ENCODE results near the gene APLP2. TPM values are rescaled to one million over a fixed set of nuclear protein-coding genes. Genes with fewer than 3 reads are reported as not detected.
A peak's percentile ranks its signal among the peaks of the same experiment; 100 is the strongest.

APLP2 gene
- total RNA-seq, 1 experiment from 2014 or later: 345 TPM

DNA sequence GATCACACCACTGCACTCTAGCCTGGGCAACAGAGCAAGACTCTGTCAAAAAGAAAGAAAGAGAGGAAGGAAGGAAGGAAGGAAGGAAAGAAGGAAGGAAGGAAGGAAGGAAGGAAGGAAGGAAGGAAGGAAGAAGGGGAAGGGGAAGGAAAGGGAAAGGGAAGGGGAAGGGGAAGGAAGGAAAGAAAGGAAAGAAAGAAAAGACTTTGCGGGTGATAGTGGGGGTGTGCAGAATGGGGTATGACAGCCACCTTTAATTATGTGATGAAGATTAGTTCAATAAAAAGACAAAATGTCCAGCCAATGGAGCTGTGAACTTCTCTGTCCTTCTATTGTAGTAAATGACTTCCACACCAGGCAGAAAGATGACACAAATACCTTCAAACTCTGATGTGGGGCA is 8.7 kb upstream of the APLP2 start:
- no peak for ATAC-seq
- Histone ChIP-seq H3K4me2 (ENCODE audit: low read length) (no peak overlapping the region), H3F3A (ENCODE audit: low read length, unreplicated experiment) (no peaks in the 10 kb centered on the region), H3K36me3 (ENCODE audit: low read depth, low read length) (no peaks in the 10 kb centered on the region), H3K79me2 (ENCODE audit: low read length) (no peaks in the 10 kb centered on the region), H3K4me1 (ENCODE audit: insufficient read depth, low read length) (peaks cover 8% of the 10 kb centered on the region), H3K27me3 (ENCODE audit: low read length) (no peaks in the 10 kb centered on the region), H4K20me1 (ENCODE audit: low read length) (no peaks in the 10 kb centered on the region), H3K9ac (ENCODE audit: low read length) (no peak overlapping the region), H3K9me3 (ENCODE audit: low read length) (no peaks in the 10 kb centered on the region), H3K4me3 (ENCODE audit: low read length) (no peak overlapping the region), H3K9me2 (replicated peaks; ENCODE audit: low read length) (no peaks in the 10 kb centered on the region), H2AFZ (ENCODE audit: low read length) (no peak overlapping the region), H3K27ac (ENCODE audit: low read length) (no peak overlapping the region)
- TF ChIP-seq EZH2 (IDR thresholded peaks at IDR 0.05; ENCODE audit: low read length, unreplicated experiment) (no peak), EZH2phosphoT487 (IDR thresholded peaks at IDR 0.05; ENCODE audit: borderline replicate concordance, low read length) (no peak)
- TF ChIP-seq, protein P1, sequence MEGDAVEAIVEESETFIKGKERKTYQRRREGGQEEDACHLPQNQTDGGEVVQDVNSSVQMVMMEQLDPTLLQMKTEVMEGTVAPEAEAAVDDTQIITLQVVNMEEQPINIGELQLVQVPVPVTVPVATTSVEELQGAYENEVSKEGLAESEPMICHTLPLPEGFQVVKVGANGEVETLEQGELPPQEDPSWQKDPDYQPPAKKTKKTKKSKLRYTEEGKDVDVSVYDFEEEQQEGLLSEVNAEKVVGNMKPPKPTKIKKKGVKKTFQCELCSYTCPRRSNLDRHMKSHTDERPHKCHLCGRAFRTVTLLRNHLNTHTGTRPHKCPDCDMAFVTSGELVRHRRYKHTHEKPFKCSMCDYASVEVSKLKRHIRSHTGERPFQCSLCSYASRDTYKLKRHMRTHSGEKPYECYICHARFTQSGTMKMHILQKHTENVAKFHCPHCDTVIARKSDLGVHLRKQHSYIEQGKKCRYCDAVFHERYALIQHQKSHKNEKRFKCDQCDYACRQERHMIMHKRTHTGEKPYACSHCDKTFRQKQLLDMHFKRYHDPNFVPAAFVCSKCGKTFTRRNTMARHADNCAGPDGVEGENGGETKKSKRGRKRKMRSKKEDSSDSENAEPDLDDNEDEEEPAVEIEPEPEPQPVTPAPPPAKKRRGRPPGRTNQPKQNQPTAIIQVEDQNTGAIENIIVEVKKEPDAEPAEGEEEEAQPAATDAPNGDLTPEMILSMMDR (conservative IDR thresholded peaks at IDR 0.05; ENCODE audit: low read depth, low read length): no peak
- no peak for DNase-seq
- BruUV-seq (replicated peaks): no TSS peak
- intact Hi-C loops (cut with micrococcal nuclease): no loop called here
- ChIA-PET CTCF (no interaction called here), POLR2A (ENCODE audit: unreplicated experiment) (no interaction called here)

DNA sequence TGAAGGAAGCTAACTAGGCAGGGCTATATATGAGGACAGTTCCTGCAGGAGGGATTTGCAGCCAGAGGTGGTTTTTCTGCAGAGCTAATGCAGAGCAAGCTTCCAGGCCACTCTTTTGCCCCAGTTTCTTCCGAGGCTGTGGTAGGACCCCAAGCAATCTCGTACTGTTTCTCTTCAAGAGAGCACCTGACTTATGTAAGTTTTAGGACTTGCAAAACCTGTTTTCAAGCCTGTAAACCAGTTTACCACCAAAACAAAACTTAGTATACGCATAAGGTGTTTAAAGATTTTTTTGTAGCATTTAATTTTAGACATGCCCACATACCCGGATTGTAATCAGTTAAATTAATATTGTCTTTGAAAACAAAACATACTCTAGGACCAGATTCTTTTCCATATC is 7.7 kb upstream of the APLP2 start:
- H3K9ac ChIP-seq (ENCODE audit: low read length): no peak overlapping the region
- H3K4me1 ChIP-seq (ENCODE audit: insufficient read depth, low read length): peaks cover 8% of the 10 kb centered on the region
- BruUV-seq (replicated peaks): no TSS peak
- intact Hi-C loops (cut with micrococcal nuclease): no loop called here
- no peak overlapping the region for H3K4me3 ChIP-seq (ENCODE audit: low read length)
- no peaks in the 10 kb centered on the region for H3F3A ChIP-seq (ENCODE audit: low read length, unreplicated experiment)
- H3K4me2 ChIP-seq (ENCODE audit: low read length): peak overlapping the region; percentile 59
- H3K9me2 ChIP-seq (replicated peaks; ENCODE audit: low read length): no peaks in the 10 kb centered on the region
- H2AFZ ChIP-seq (ENCODE audit: low read length): peak overlapping the region; percentile 61
- H3K36me3 ChIP-seq (ENCODE audit: low read depth, low read length): no peaks in the 10 kb centered on the region
- POLR2A ChIA-PET (ENCODE audit: unreplicated experiment): no interaction called here
- no peaks in the 10 kb centered on the region for H3K79me2 ChIP-seq (ENCODE audit: low read length)
- CTCF ChIA-PET: no interaction called here
- DNase-seq (peak; percentile 48), ATAC-seq (peak; percentile 40)
- H3K27me3 ChIP-seq (ENCODE audit: low read length): no peaks in the 10 kb centered on the region
- H3K9me3 ChIP-seq (ENCODE audit: low read length): no peaks in the 10 kb centered on the region
- no peaks in the 10 kb centered on the region for H4K20me1 ChIP-seq (ENCODE audit: low read length)
- TF ChIP-seq EZH2phosphoT487 (IDR thresholded peaks at IDR 0.05; ENCODE audit: borderline replicate concordance, low read length) (no peak), EZH2 (IDR thresholded peaks at IDR 0.05; ENCODE audit: low read length, unreplicated experiment) (no peak)
- TF ChIP-seq, protein P1 (conservative IDR thresholded peaks at IDR 0.05; ENCODE audit: low read depth, low read length): no peak
- no peak overlapping the region for H3K27ac ChIP-seq (ENCODE audit: low read length)

DNA sequence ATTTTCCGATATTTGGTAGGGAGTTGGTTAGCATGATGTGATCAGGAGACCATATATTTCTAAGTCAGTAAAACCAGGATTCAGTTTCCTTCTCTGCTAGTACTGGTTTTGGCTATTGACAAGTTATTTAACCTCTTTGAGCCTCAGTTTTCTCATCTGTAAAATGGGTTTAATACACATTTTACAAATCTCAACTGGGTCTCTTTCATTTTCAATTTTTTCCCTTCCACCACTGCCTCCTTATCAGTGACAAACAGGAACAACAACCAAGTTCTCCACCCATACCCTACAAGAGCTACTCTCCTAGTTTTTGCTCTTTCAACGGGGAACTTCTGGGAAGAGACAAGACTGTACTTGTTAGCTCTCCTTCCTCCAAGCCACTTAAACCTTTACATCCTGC is 6.2 kb upstream of the APLP2 start:
- no peak overlapping the region for H2AFZ ChIP-seq (ENCODE audit: low read length)
- no peaks in the 10 kb centered on the region for H3K79me2 ChIP-seq (ENCODE audit: low read length)
- no TSS peak for BruUV-seq (replicated peaks)
- ChIA-PET POLR2A (ENCODE audit: unreplicated experiment) (no interaction called here), CTCF (no interaction called here)
- intact Hi-C loops (cut with micrococcal nuclease): no loop called here
- no peak overlapping the region for H3K9ac ChIP-seq (ENCODE audit: low read length)
- ATAC-seq (no peak), DNase-seq (no peak)
- no peak overlapping the region for H3K4me3 ChIP-seq (ENCODE audit: low read length)
- peaks cover 13% of the 10 kb centered on the region for H3K4me1 ChIP-seq (ENCODE audit: insufficient read depth, low read length)
- no peak overlapping the region for H3K4me2 ChIP-seq (ENCODE audit: low read length)
- H3K36me3 ChIP-seq (ENCODE audit: low read depth, low read length): no peaks in the 10 kb centered on the region
- H3K27me3 ChIP-seq (ENCODE audit: low read length): no peaks in the 10 kb centered on the region
- H3K27ac ChIP-seq (ENCODE audit: low read length): no peak overlapping the region
- TF ChIP-seq EZH2 (IDR thresholded peaks at IDR 0.05; ENCODE audit: low read length, unreplicated experiment) (no peak), EZH2phosphoT487 (IDR thresholded peaks at IDR 0.05; ENCODE audit: borderline replicate concordance, low read length) (no peak)
- TF ChIP-seq, protein P1 (conservative IDR thresholded peaks at IDR 0.05; ENCODE audit: low read depth, low read length): no peak
- no peaks in the 10 kb centered on the region for H4K20me1 ChIP-seq (ENCODE audit: low read length)
- H3K9me2 ChIP-seq (replicated peaks; ENCODE audit: low read length): no peaks in the 10 kb centered on the region
- H3F3A ChIP-seq (ENCODE audit: low read length, unreplicated experiment): no peaks in the 10 kb centered on the region
- no peaks in the 10 kb centered on the region for H3K9me3 ChIP-seq (ENCODE audit: low read length)
